Measurements from ENCODE around the gene COL25A1.

Gene COL25A1

GRCh38 chr4:109296527-109296926, 5.9 kb downstream of the COL25A1 start:
- Histone ChIP-seq H3K27me3 (ENCODE audit: insufficient read depth, low read depth, severe bottlenecking) (peaks cover 6% of the 10 kb centered on the region), H3K4me3 (ENCODE audit: low read depth, low read length) (no peak overlapping the region), H3K36me3 (no peaks in the 10 kb centered on the region), H3K9me3 (ENCODE audit: severe bottlenecking) (no peaks in the 10 kb centered on the region), H3K27ac (no peak overlapping the region)
- TF ChIP-seq CTCF (IDR thresholded peaks at IDR 0.05; ENCODE audit: low read depth, low read length): no peak
- no peak for DNase-seq

DNA sequence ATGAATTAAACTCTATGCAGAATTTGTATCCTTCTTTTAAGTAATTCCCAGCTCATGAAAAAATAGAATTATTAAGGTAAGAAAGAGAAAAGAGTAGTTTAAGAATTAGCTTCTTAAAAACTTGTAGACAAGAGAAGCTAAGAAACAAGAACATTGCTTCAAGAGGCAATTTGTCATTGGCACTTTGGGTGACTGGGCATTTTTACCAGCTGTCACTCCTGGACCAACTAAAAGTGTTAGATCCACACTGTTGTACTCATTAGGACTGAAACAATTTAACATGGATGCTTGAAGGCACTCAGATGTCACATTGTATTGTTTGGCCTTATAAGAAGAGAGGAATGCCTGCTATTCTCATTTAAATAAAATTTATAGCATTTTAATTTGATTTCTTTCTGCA, 7.4 kb downstream of the COL25A1 start:
- no peaks in the 10 kb centered on the region for H3K27me3 ChIP-seq (ENCODE audit: insufficient read depth, low read depth, severe bottlenecking)
- H3K36me3 ChIP-seq: no peaks in the 10 kb centered on the region
- no peak overlapping the region for H3K4me3 ChIP-seq (ENCODE audit: low read depth, low read length)
- no peaks in the 10 kb centered on the region for H3K9me3 ChIP-seq (ENCODE audit: severe bottlenecking)
- no peak for TF ChIP-seq CTCF (IDR thresholded peaks at IDR 0.05; ENCODE audit: low read depth, low read length)
- no peak for DNase-seq
- H3K27ac ChIP-seq: no peak overlapping the region

- Histone ChIP-seq H3K36me3 (no peaks in the 10 kb centered on the region), H3K4me3 (ENCODE audit: low read depth, low read length) (no peak overlapping the region), H3K27me3 (ENCODE audit: insufficient read depth, low read depth, severe bottlenecking) (no peaks in the 10 kb centered on the region), H3K9me3 (ENCODE audit: severe bottlenecking) (no peaks in the 10 kb centered on the region), H3K27ac (no peak overlapping the region)
- no peak for DNase-seq
- TF ChIP-seq CTCF (IDR thresholded peaks at IDR 0.05; ENCODE audit: low read depth, low read length): no peak
These were observed 7.9 kb downstream of the COL25A1 start for GRCh38 chr4:109294468-109295020.

GRCh38 chr4:109294006-109294405, 8.5 kb downstream of the COL25A1 start:
- Histone ChIP-seq H3K27me3 (ENCODE audit: insufficient read depth, low read depth, severe bottlenecking) (no peaks in the 10 kb centered on the region), H3K36me3 (no peaks in the 10 kb centered on the region), H3K27ac (no peak overlapping the region), H3K4me3 (ENCODE audit: low read depth, low read length) (no peak overlapping the region), H3K9me3 (ENCODE audit: severe bottlenecking) (no peaks in the 10 kb centered on the region)
- DNase-seq: peak; percentile 60
- TF ChIP-seq CTCF (IDR thresholded peaks at IDR 0.05; ENCODE audit: low read depth, low read length): peak; percentile 84

- H3K9me3 ChIP-seq (ENCODE audit: severe bottlenecking): no peaks in the 10 kb centered on the region
- no peaks in the 10 kb centered on the region for H3K36me3 ChIP-seq
- H3K4me3 ChIP-seq (ENCODE audit: low read depth, low read length): no peak overlapping the region
- no peaks in the 10 kb centered on the region for H3K27me3 ChIP-seq (ENCODE audit: insufficient read depth, low read depth, severe bottlenecking)
- H3K27ac ChIP-seq: no peak overlapping the region
- DNase-seq: no peak
- no peak for TF ChIP-seq CTCF (IDR thresholded peaks at IDR 0.05; ENCODE audit: low read depth, low read length)
These were observed 10.7 kb downstream of the COL25A1 start for GRCh38 chr4:109291707-109292238.

- no peaks in the 10 kb centered on the region for H3K36me3 ChIP-seq
- no peaks in the 10 kb centered on the region for H3K9me3 ChIP-seq (ENCODE audit: severe bottlenecking)
- DNase-seq: no peak
- no peak overlapping the region for H3K4me3 ChIP-seq (ENCODE audit: low read depth, low read length)
- no peak for TF ChIP-seq CTCF (IDR thresholded peaks at IDR 0.05; ENCODE audit: low read depth, low read length)
- H3K27me3 ChIP-seq (ENCODE audit: insufficient read depth, low read depth, severe bottlenecking): no peaks in the 10 kb centered on the region
- H3K27ac ChIP-seq: no peak overlapping the region
These were observed 11.5 kb downstream of the COL25A1 start for GRCh38 chr4:109290918-109291317.

All from WERI-Rb-1 (cell line).